GM21786 (cell line): ENCODE measurements around the gene GPS1.

ENCODE experiments used
- ATAC-seq: cut with Tn5 transposase; IDR thresholded peaks from one replicate; pipeline ENCODE4 v1.9.1; 2021; ENCODE audit not compliant: unreplicated experiment

Gene GPS1

DNA sequence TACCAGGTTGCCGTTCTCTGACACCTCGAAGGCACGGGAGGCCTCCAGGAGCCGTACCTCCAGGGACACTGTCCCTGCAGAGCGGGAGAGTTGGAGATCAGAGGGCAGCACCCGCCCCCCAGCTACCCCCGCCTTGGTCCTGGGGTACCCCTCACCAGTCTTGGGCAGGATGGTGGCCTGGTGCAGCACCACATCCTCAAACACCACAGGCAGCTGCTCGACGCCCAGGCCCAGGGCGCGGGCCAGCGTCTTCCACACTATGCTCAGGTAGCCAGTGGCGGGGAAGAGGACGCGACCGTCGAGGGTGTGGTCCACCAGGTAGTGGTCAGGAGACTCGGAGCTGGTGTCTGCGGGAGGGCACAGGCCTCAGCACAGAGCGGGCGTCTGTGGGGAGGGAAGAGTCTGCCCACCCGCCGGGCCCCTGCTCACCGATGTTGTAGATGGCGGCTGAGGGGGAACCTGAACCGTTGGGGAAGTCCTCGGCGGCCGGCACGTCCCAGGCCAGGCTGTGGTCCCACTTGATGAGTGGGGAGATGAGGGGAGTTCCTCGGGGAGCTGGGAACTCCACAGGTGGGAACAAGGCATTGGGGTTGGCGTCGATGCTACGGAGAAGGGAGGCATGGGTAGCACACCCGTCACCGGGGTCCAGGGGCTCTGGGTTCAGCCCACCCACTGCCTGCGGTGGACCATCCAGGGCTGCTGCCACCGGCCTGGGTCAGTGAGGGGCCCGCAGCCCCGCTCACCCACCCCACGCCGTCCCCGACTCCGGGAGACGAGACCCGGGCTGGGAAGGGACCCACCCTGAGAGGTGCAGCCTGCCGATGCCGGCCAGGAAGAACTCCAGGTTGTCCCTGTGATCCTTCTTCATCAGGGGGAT lies 36.5 kb downstream of the GPS1 start:
- ATAC-seq = no peak

DNA sequence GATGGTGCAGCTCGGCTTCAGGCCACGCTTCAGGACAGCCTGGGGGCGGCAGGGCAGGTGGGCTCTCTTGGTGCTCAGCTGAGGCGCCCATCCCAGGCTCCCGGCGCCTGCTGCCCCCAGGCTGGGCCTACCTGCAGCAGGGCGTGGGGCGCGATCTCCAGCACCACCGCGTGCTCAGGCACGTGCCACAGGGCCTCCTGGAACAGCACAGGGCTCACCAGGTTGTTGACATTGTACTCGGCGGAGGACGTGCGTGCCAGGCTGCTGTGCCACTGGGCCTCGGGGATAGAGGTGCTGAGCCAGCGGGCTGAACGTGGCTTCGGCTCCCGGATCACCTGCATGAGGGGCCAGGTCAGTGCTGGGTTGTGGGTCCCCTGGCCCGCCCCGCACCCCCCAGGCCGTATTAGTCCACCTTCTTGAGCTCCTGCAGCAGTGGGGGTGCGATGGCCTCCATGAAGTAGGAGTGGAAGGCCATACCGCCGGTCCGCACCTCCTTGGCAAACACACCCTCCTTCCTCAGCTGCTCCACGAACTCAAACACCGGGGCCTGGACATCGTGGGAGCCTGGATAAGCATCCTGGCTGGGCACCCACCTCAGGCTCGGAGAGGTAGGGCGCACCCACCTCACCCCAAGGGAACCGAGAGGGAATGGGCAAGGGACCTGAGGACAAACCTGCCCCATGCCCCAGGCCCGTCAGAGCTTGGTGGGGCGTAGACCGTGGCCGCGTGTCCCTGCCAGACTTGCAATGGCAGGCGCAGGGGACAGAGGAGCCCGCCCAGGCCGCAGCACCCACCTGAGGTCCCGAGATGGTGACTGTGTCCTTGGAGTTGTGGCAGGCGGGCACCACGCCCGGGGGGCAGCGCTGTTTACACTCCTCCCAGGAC lies 37.4 kb downstream of the GPS1 start:
- no peak for ATAC-seq

DNA sequence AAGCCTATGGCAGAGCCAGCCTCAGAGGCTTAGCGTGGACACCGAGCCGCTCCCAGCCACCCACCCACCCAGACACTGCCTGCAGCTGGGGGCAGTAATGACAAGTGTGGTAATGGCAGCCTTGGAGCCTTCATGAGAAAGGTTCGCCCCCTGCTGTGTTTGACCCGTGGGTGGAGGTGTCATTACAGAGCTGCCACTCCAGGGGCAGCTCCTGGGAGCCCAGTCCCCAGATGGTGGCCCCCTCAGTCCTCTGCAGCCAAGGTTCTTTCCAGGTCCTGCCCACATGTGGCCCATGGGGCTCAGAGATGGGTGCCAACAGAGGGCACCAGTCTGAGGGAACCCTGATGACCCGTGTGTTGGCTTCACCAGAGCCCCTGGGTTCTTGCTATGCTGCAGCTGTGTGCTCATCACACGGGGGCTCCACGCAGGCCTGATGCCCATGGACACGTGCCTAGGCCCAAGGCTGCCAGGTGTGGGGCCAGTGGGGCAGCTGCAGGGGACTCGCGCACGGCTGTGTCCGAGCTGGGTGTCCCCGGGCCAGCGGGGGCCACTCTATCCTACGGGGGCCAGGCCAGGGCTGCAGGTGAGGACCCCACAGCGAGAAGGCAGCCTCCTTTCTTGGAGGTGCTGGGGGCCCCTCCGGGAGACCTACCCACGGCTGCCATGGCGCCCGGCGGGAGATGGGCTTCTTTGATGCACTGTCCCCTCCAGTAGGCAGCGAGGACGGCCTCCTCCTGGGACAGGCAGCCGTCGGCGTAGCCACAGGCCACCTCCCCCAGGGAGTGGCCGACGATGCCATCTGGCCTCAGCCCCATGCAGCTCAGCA lies 38.2 kb downstream of the GPS1 start:
- no peak for ATAC-seq

GRCh38 chr17:82090549-82091263 lies 39.0 kb downstream of the GPS1 start:
- no peak for ATAC-seq

- no peak for ATAC-seq
These were observed 39.8 kb downstream of the GPS1 start for GRCh38 chr17:82091264-82092066.

- no peak for ATAC-seq
These were observed 40.4 kb downstream of the GPS1 start for GRCh38 chr17:82092094-82092586.

GRCh38 chr17:82092628-82092994 lies 40.9 kb downstream of the GPS1 start:
- no peak for ATAC-seq

DNA sequence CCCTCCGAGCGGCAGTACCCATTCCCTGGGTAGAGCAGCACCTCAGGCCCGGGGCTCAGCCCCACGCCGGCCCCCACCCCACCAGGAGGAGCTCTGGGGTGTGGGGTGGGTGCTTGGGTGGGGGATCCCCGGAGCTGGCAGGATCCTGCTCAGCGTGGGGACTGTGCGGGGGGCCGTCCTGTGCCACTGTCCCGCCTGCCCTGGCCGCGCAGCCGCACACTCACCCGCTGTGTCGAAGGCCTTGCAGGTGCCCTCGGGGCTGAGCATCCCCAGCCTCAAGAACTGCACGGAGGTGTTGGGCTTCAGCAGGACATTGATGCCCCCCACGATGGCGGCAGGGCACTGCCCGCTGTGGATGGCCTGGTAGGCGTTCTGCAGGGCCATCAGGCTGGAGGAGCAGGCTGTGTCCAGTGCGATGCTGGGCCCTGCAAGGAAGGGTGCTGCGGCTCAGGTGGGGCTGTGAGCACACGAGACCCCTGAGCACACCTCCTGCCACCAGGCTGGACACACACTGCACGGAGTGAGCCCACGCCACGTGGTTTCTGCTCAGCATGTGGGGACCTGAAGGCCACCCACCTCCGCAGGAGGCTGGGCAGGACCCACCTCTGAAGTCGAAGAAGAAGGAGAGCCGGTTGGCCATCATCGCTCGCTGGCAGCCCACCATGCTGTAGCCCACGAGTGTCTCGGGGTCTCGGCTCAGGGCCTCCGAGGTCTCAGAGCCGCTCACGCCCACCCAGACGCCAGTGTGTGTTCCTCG lies 41.5 kb downstream of the GPS1 start:
- ATAC-seq = no peak

DNA sequence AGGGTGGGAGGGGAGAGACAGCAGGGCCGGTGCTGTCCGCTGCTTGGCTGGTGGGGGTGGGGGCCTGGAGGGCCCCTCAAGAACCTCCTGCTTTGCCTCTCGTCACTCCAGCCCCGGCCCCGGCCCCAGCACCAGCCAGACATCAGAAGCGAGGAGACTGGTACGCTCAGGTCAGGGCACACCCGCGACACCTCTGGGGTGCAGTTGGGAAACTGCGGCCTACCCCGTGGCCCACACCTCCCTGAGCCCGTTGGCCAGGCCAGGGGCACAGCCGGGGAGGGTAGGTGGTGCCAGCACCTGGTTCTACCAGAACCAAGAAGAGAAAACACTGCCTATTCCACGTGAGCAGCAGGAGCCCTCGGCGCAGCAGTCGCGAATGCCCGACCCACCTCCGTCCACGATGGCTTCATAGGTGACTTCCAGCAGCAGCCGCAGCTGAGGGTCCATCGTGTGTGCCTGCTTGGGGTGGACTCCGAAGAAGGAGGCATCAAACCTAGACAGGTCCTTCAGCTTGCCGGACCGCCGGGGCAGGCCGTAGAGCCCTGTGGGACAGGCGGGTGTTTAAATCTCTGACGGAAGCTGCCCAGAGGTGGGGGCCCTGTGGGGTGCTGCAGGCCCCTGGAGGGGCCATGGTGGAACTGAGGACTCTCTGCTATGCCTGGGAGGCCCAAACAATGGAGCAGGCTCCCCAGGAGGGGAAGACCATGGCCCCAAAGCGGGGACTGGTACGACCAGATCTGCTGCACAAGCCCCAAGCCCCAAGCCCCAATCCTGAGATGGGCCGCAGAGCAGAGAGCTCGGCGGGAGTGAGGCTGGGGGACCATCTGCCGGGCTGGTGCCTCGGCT lies 43.5 kb downstream of the GPS1 start:
- ATAC-seq = no peak

DNA sequence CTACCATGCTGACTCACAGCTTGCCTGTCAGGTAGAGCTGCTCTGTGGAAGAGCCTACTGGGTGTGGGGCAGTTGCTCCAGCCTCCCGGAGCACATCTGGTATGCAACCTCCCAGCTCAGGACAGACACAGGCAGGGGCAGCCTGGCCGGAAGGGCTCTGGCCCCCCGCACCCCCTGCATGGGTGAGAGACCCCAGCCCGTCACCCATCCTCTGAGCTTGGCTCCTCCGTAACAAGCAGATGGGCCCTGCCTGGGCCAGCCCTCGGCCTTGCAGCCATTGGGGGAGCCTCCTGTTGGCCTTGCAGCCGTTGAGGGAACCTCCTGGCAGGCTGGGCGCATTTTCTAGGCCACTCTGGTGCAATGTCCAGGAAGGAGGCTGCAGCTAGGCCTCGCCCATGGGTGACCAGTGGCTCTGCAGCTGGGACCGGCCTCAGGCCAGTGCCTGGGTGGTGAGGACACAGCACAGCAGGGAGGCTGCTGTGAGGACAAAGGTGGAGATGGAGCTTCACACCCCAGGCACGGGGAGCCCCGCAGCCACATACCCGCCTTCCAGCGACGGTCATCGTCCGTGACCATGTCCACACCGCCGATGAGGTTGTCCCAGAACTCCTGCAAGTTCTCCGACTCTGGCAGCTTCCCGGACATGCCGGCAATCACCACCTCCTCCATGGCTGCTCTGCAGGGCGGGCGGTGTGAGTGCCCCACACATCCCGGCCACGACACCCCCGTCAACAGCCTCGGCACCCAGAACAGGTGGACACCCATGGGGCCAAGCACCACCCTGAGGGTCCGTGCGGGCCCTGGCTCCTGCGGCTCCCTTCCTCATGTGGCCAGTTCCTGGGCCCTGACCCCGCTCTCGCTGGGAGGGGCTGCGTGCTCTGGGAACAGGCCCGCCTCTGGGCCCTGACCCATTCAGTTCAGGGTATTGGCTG lies 44.3 kb downstream of the GPS1 start:
- no peak for ATAC-seq

DNA sequence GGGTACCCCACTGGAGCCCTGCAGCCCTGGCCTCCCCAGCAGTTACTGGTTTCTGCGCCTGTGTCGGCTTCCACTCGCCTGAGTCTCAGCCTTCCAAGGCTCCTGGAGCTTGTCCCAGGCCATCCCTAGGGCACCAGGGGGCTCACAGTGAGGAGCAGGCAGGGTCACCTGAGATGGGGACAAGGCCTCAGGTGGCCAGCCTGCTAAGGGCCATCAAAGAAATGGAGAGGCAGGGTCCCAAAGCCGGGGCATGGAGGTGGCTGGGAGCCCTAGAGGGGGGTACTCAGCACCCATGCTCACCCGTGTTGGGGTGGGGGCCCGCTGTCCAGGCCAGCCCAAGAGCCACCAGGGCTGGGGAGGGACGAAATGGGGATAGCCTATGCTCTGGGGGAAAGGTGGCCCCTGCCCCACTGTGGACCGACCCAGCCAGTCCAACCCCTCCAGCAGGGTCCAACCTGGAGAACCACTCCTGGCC lies 45.0 kb downstream of the GPS1 start:
- ATAC-seq = no peak

DNA sequence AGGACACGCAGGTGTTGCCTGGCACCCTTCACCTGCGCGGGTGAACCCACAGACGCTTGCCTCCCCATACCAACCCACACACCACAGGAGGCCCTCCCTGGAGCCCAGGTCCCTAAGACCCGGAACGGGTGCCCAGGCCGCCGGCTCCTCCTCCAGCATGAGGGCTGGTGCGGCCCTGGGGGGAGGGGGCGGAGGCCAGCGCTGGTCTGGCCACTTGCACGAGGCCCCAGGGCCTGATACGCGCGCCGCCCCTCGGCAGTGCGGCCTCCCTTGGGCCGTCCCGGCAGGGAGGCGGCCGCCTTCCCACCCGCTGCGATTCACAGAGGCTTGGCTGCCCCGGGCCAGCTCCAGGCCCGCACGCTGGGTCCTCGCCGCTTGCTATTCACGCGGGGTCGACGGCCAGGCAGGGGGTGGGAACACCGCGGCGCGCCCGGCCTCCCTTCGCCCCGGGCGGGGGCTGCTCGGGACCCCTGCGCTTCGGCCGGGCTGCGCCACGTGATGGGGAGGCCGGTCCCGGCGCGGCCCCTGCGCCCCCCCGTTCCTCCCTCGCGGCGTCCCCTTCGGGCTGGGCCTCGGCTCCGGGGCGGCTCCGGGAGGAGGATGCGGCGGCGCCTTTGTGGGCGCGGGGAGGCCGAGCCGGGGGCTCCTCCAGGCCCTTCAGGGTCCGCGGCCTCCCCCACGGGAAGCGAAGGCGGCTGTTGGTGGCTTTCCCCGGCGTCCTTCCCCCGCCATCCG lies 45.7 kb downstream of the GPS1 start:
- no peak for ATAC-seq

DNA sequence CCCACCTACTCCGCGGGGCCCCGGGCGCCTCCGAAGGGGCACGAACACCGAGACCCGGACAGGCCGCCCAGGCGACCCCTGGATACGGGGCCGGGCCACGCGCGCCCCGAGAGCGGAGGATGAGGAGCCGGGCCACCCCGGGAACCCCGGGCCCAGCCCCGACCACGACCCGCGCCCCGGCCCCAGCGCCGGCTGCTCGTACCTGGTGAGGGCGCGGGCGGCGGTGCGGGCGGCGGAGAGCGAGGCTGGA lies 46.1 kb downstream of the GPS1 start:
- no peak for ATAC-seq

DNA sequence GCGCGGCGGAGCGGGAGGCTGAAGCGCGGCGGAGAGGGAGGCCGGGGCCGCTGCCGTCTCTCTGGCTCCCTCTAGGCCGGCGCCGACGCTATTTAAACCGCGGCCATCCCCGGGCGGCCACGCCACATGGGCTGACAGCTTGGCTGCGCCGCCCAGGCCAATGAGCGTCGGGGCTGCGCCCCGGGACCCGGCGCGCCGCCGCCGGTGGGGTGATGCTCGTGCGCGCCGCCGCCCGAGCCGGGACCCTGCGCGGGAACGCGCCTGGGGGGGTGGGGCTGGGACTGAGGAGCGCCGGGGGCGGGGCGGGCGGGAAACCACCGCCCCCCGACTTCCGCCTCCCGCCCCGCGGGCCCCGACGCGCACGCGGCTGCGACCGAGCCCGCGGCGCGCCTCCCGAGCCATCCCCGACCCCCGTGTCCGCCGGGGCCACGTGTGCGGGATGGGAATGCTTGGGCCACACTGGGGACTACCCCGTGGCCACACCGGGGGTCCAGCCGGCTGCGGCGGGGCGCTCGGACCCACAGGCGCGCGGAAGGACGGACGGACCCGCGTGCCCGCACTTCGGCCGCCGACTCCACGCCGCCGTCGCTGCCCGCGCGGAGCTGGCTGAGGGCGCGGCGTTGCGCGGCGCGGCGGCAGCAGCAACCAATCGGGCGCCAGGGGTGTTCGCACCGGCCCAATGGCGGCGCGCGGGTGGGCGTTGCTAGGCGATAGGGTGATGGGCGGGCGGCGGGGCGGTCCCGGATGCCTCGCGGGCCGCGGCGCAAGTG lies 46.7 kb downstream of the GPS1 start, which contains the start of gene FASN:
FASN (minus strand) TSS at position 68 of the 770 bp plus-strand sequence. CDS start 1,791 bp downstream, outside the sequence.
- peak; percentile 70 for ATAC-seq
